Measurements from ENCODE around the gene CHSY3.

Gene CHSY3

GRCh38 chr5:130064484-130064883 is 160.2 kb downstream of the CHSY3 start:
- no peak for DNase-seq
- TF ChIP-seq GATA1 (IDR thresholded peaks at IDR 0.05; ENCODE audit: low read depth, low read length) (no peak), POLR2A (IDR thresholded peaks at IDR 0.05; ENCODE audit: low read length) (no peak)

- no peak for DNase-seq
- no peak for TF ChIP-seq POLR2A (IDR thresholded peaks at IDR 0.05; ENCODE audit: low read length)
- no peak for TF ChIP-seq GATA1 (IDR thresholded peaks at IDR 0.05; ENCODE audit: low read depth, low read length)
These were observed 161.4 kb downstream of the CHSY3 start for GRCh38 chr5:130065617-130066016.

GRCh38 chr5:130066644-130067043 is 162.4 kb downstream of the CHSY3 start:
- no peak for DNase-seq
- TF ChIP-seq POLR2A (IDR thresholded peaks at IDR 0.05; ENCODE audit: low read length) (no peak), GATA1 (IDR thresholded peaks at IDR 0.05; ENCODE audit: low read depth, low read length) (no peak)

- no peak for DNase-seq
- no peak for TF ChIP-seq GATA1 (IDR thresholded peaks at IDR 0.05; ENCODE audit: low read depth, low read length)
- TF ChIP-seq POLR2A (IDR thresholded peaks at IDR 0.05; ENCODE audit: low read length) = no peak
These were observed 163.1 kb downstream of the CHSY3 start for GRCh38 chr5:130067364-130067763.

- DNase-seq = no peak
- TF ChIP-seq POLR2A (IDR thresholded peaks at IDR 0.05; ENCODE audit: low read length) (no peak), GATA1 (IDR thresholded peaks at IDR 0.05; ENCODE audit: low read depth, low read length) (no peak)
These were observed 163.8 kb downstream of the CHSY3 start for GRCh38 chr5:130068101-130068500.

- TF ChIP-seq GATA1 (IDR thresholded peaks at IDR 0.05; ENCODE audit: low read depth, low read length) (no peak), POLR2A (IDR thresholded peaks at IDR 0.05; ENCODE audit: low read length) (no peak)
- DNase-seq = no peak
These were observed 164.7 kb downstream of the CHSY3 start for GRCh38 chr5:130068988-130069387.

GRCh38 chr5:130074820-130075219 is 170.6 kb downstream of the CHSY3 start:
- no peak for DNase-seq
- TF ChIP-seq GATA1 (IDR thresholded peaks at IDR 0.05; ENCODE audit: low read depth, low read length) = no peak
- no peak for TF ChIP-seq POLR2A (IDR thresholded peaks at IDR 0.05; ENCODE audit: low read length)

- TF ChIP-seq GATA1 (IDR thresholded peaks at IDR 0.05; ENCODE audit: low read depth, low read length) = no peak
- no peak for TF ChIP-seq POLR2A (IDR thresholded peaks at IDR 0.05; ENCODE audit: low read length)
- no peak for DNase-seq
These were observed 172.7 kb downstream of the CHSY3 start for GRCh38 chr5:130077007-130077406.

- no peak for DNase-seq
- no peak for TF ChIP-seq GATA1 (IDR thresholded peaks at IDR 0.05; ENCODE audit: low read depth, low read length)
- no peak for TF ChIP-seq POLR2A (IDR thresholded peaks at IDR 0.05; ENCODE audit: low read length)
These were observed 174.4 kb downstream of the CHSY3 start for GRCh38 chr5:130078661-130079060.

- no peak for TF ChIP-seq GATA1 (IDR thresholded peaks at IDR 0.05; ENCODE audit: low read depth, low read length)
- no peak for DNase-seq
These were observed 186.5 kb downstream of the CHSY3 start for GRCh38 chr5:130090569-130091270.

- DNase-seq = no peak
- TF ChIP-seq GATA1 (IDR thresholded peaks at IDR 0.05; ENCODE audit: low read depth, low read length) = no peak
- no peak for TF ChIP-seq POLR2A (IDR thresholded peaks at IDR 0.05; ENCODE audit: low read length)
These were observed 188.7 kb downstream of the CHSY3 start for GRCh38 chr5:130092991-130093390.

GRCh38 chr5:130096483-130096882 is 192.2 kb downstream of the CHSY3 start:
- no peak for TF ChIP-seq GATA1 (IDR thresholded peaks at IDR 0.05; ENCODE audit: low read depth, low read length)
- no peak for TF ChIP-seq POLR2A (IDR thresholded peaks at IDR 0.05; ENCODE audit: low read length)
- DNase-seq = no peak

- no peak for DNase-seq
- TF ChIP-seq GATA1 (IDR thresholded peaks at IDR 0.05; ENCODE audit: low read depth, low read length) (no peak), POLR2A (IDR thresholded peaks at IDR 0.05; ENCODE audit: low read length) (no peak)
These were observed 194.7 kb downstream of the CHSY3 start for GRCh38 chr5:130099008-130099407.

GRCh38 chr5:130102375-130102774 is 198.1 kb downstream of the CHSY3 start:
- TF ChIP-seq GATA1 (IDR thresholded peaks at IDR 0.05; ENCODE audit: low read depth, low read length) (no peak), POLR2A (IDR thresholded peaks at IDR 0.05; ENCODE audit: low read length) (no peak)

GRCh38 chr5:130102960-130103359 is 198.7 kb downstream of the CHSY3 start:
- no peak for DNase-seq
- TF ChIP-seq GATA1 (IDR thresholded peaks at IDR 0.05; ENCODE audit: low read depth, low read length) = no peak
- no peak for TF ChIP-seq POLR2A (IDR thresholded peaks at IDR 0.05; ENCODE audit: low read length)

More at GRCh38 chr5:130102375-130102774, 198.1 kb downstream of the CHSY3 start:
- DNase-seq = no peak
